Measurements from ENCODE around the gene STAT3. TPM values are rescaled to one million over a fixed set of nuclear protein-coding genes. Genes with fewer than 3 reads are reported as not detected.

STAT3 gene
- total and polyA plus RNA-seq, 2 of the 13 experiments (the other 11 are each of a cell fraction or from before 2014, with no cell fraction given), result 61.8 to 62.4 TPM

- TF ChIP-seq DBP (CRISPR knock-in tag; IDR thresholded peaks at IDR 0.05; ENCODE audit: not compliant biosample characterization), result no peak
- no peak for TF ChIP-seq NFKBIZ (CRISPR knock-in tag; IDR thresholded peaks at IDR 0.05)
- TF ChIP-seq ATF6 (CRISPR knock-in tag; conservative IDR thresholded peaks at IDR 0.05), result peak; percentile 95; the same call in 1 of the 2 replicates
- TF ChIP-seq JDP2 (CRISPR knock-in tag; IDR thresholded peaks at IDR 0.05; ENCODE audit: borderline replicate concordance), result no peak
- no peak for TF ChIP-seq ZBTB14 (CRISPR knock-in tag; IDR thresholded peaks at IDR 0.05)
- no peak for TF ChIP-seq MTF1 (CRISPR knock-in tag; IDR thresholded peaks at IDR 0.05)
- TF ChIP-seq NAIF1 (CRISPR knock-in tag; IDR thresholded peaks at IDR 0.05; ENCODE audit: borderline replicate concordance), result no peak
- TF ChIP-seq ZBED4 (CRISPR knock-in tag; IDR thresholded peaks at IDR 0.05; ENCODE audit: borderline replicate concordance), result 0 out of 2 replicates have a peak, but pooled peaks have one; percentile 46
- peak; percentile 23; the same call in 1 of the 2 replicates for TF ChIP-seq HMG20A (CRISPR knock-in tag; IDR thresholded peaks at IDR 0.05; ENCODE audit: borderline replicate concordance)
- TF ChIP-seq ZNF530 (CRISPR knock-in tag; IDR thresholded peaks at IDR 0.05; ENCODE audit: low read depth), result no peak
- peak; percentile 61; the same call in 1 of the 2 replicates for TF ChIP-seq ZBTB7B (CRISPR knock-in tag; IDR thresholded peaks at IDR 0.05)
- peak in 1 of 2 experiments; percentile 79; a peak in 1 of 4 replicates for TF ChIP-seq KLF16 (CRISPR knock-in tag; IDR thresholded peaks at IDR 0.05)
- TF ChIP-seq ZNF567 (CRISPR knock-in tag; IDR thresholded peaks at IDR 0.05; ENCODE audit: borderline replicate concordance), result 0 out of 2 replicates have a peak, but pooled peaks have one; percentile 63
- no peak for TF ChIP-seq MTERF4 (CRISPR knock-in tag; IDR thresholded peaks at IDR 0.05)
- TF ChIP-seq FIP1L1 (IDR thresholded peaks at IDR 0.05; ENCODE audit: borderline replicate concordance, insufficient read depth, low read depth, low read length), result no peak
- TF ChIP-seq CENPT (CRISPR knock-in tag; IDR thresholded peaks at IDR 0.05; ENCODE audit: low read depth), result no peak
- TF ChIP-seq ZFP62 (CRISPR knock-in tag; IDR thresholded peaks at IDR 0.05), result no peak
Measured at GRCh38 chr17:42322382-42323267, 65.6 kb downstream of the STAT3 start (continued).
